HL-60/S4 (cell line): ENCODE data around the gene CACNB2.

ENCODE experiments used
- in situ Hi-C: fragments of 300-500 bp; cut with MboI; formaldehyde crosslinking; loops from 2 replicates; pipeline ENCODE4 v1.14.3; 2022; ENCODE audit warnings: low sequenced_read_pairs

The CACNB2 gene

DNA sequence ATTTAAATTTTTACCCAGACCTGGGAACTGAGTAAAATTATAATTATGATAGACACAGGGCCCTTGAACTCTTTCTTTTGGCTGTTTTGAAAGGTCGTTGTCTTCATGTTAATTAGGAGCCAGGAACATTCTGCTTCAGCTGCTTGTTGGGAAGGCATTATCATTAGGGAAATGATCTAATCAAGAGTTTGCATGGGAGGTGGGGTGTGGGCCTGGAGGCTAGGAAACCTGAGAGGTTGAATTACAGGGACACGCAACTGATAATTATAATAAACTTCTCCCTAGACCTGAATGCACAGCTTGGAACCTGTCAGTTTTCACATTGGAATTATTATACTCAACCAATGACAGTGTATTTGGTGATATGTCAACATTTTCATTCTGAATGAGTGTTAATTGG is 237.7 kb downstream of the CACNB2 start:
- in situ Hi-C loops, result no loop called here

DNA sequence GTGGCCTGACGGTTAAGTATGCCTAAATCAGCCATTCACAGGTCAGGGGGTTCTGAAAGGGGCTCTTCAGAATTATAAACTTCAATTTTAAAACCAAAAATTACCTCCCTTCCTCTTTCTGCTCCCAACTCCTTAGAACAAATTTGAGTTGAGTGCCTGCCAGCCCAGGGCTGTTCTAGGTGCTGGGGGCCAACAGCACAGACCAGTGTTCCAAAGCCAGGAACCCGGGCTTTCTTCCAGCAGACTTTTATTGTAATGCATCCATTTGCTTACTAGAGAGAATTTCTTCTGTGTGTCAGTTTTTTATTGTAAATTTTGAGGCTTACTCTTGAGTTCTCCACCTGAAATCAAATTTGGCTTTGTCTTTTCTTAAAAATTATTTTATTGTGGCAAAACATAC is 238.5 kb downstream of the CACNB2 start:
- in situ Hi-C loops, result no loop called here

DNA sequence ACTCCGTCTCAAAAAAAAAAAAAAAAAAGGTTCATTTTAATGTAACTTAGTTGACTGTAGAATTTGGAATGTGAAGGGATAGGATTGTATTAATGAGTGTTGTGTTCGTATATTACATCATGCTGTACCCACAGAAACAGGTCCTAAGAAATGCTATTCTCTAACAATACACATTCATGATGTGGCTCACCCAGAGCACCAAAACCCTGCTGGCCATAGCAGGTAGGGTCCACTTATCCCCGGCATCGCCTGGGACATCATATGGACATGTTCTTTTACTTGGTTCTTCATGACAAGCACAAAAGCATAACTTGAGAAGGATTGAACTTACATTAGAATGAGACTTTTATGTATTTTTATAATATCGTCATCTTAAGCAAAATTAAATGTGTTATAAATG is 241.5 kb downstream of the CACNB2 start:
- in situ Hi-C loops, result no loop called here

DNA sequence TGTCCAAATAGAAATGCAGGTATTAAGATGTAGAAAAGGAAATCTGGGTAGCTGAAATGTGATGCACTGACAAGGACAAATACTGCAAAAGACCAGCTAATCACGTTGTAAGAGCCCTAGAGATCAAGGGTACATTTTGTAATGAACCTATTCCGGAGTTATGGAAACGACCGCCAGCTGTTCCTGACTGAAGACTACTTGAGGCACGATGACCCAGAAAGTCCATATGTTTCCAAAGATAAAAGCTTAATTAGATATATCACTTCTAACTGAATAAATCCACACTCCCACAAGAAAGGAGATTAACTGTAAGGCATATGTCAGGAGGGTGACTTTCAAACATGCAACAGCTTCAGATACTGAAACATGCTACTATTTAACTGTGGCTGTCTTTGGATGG is 257.7 kb downstream of the CACNB2 start:
- in situ Hi-C loops, result no loop called here

DNA sequence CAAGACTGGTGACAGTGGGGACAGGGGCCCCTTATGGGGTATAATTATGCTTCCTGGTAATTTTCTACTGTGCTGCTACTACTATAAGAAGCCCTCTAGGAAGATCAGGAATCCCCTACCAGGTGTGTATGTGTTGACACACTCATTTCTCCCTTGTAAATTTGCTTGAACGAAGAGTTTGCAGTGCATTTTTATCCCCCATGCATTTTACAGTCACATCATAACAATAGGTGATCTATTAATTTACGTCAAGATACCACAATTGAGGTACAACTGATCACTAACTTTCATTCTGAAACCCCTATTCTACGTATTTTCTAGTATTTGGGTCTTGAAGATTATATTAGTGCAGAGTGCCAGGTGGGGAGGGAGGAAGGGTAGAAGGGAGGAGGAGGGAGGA is 258.9 kb downstream of the CACNB2 start:
- in situ Hi-C loops, result no loop called here

DNA sequence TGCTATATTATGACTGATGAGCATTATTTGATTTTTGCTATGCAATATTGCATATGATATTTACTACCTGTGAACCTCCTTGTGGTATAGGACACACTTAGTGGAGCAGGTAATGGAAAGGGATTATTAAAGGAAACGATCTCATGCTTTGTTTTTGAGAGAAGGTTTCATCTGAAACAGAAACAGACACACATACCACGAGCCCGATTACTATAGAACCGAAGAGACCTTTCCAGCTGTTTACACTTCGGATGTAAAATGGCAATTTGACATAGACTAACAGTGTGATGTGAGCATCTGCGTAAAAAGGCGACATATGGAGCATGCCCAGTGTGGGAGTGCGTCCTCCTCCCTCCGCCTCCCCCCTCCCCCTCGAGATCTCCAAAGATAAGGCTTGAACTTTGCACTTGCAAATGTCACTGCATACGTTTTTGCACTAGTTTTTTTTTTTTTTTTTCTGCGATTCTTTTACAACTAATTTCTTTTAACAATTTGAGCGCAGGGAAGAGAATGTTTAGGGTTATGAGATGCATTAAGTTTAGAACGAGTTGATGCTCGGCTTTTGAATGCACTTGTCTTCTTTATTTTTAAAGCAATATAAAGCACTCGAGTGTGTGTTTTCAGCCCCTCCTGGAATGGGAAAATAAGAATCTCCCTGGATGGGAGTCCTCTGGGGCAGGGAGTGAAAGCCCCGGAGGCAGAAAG is 260.1 kb downstream of the CACNB2 start:
- in situ Hi-C loops, result no loop called here

DNA sequence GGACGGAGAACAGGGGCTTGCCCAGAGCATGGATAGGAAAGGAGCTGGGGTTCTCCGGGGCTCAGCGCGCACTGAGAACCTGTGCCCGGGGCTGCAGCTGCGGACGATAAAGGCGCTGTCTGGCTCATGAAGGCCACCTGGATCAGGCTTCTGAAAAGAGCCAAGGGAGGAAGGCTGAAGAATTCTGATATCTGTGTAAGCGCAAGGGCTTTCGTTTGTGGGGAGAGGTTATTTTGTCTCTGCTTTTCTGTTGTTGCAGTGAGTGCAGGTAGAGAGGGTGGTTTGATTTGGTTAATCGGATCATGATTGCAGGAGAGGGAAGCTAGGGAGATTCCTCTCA is 260.7 kb downstream of the CACNB2 start:
- in situ Hi-C loops, result no loop called here

DNA sequence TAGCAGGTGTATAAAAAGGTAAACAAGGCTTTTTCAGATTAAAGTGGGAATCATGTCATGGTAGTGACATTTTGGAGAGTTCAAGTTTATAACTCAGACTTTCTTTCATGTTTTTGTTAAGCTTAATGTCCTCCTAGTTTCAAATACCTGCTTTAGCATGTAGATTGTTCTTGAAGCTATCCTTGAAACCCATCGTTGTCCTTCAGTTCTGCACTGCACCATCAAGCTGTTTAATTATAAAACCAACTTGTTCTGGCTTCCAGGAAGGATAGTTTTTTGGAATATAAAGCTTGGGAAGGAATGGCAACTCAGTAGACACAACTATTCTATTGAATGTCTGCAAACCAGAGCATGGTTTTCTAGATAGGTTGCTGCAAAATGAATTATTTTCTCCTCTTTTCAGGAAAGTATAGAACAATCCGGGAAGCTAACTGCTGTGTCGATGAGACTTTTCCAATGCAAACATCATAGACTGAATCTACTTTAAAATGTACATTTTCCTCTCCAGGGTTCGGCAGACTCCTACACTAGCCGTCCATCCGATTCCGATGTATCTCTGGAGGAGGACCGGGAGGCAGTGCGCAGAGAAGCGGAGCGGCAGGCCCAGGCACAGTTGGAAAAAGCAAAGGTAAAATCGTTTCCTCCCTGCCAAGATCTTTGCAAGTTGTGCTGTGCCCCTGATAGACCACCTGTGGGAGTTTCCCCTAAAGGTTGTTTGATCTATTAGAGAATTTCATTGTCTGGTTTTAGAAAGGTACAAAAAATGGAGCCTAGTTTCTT is 261.4 kb downstream of the CACNB2 start:
- in situ Hi-C loops, result no loop called here

DNA sequence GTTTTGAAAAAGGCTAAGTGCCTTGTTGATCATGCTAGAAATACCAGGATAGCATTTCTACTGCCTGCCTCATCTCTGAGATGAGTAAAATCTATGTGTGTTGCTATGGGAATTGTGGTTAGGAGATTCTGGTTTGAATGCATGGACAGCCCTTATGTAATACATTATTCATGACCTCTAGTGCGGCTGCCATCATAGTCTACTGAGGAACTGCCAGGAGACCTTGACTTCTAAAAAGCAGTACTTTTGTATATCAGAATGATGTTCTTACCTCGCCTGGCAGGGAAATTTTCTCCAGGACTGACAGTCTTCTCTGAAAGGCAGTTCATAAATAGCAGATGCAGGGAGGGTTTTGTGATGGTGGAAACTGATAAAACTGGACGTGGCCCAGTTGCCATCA is 262.6 kb downstream of the CACNB2 start:
- in situ Hi-C loops, result no loop called here

DNA sequence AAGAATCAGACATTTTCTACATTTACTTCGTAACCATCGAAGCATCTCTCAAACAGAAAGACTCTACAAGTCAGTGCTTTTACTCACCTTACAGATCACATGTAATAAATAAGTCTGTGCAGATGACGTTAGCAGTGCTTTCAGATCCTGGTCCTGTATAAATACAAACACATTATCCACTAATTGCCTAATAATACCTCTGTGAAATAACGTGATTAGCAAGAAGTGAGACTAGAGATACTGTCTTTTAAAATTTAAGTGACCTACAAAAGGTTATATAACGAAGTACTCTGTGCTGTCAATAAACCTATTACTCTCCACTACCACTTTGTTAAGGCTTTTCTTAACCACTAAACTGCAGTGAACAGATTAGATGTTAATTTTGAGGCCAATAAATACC is 264.3 kb downstream of the CACNB2 start:
- in situ Hi-C loops, result no loop called here

DNA sequence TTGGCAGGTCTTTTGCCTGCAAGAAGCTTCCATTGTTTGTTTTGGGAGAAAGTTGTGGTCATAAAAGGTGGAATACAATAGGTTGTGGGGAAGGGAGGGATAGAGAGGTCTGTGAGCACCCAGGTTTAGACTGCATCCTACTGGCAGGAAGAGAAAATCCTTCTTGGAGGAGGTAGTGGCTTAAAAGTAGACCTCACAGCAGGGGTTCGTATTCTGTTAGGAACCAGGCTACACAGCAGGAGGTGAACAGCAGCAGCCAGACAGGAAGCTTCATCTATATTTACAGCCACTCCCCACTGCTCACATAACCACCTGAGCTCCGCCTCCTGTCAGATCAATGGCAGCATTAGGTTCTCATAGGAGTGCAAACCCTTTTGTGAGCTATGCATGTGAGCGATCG is 265.9 kb downstream of the CACNB2 start:
- in situ Hi-C loops, result no loop called here

DNA sequence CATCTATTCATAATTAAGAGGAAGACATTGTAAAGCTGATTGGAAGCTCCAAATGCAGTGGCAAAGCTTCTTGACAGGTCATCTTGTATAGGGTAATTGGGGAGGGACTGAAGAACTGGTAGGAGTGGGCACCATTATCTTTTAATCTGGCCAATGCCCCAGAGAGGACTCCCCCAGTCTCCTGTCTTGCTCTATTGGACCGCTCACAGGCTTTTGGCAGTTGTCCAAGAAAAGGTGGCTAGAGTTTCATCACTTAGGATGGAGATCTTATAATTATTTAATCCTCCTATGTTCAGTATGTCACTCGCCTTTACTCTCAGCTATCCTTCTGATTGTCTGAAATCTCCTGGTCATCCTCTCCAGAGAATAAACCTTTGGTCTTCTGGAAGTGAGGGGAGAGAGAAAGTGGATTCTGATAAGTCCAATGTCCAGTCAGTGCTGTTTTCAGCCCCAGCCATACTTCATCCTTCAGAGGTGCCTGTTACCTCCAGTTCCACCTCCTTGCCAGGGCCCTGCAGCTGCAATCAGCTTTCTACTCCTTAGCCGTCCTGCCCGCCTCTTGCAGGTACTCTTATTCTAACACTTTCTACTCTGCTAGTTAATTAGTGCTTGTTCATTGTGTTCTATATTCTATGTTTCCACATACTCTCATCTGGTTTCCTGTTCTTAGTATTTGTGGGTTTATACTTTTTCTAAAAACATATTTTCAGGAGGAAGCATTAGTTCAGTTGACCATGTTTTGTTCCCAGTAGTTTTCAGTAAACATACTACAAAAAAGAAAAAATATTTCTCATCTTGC is 269.6 kb downstream of the CACNB2 start:
- in situ Hi-C loops, result no loop called here

DNA sequence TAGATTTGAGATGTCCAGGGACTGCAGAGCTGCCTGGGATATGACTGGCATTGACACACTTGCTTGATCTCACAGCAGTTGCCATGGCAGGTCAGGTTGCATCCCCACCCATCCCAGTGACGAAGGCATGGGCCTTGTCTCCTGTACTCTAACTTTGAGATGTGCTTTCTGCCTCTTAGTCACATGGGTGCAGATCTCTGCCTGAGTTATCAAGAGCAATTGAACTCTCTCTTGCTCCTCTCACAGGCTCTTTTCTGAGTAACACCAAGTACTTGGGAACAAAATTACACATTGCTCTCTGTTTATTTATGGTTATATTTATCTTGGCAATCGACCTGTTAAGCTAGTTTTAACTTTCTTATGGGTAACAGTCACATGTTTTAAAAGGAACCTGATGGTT is 273.8 kb downstream of the CACNB2 start:
- in situ Hi-C loops, result no loop called here

DNA sequence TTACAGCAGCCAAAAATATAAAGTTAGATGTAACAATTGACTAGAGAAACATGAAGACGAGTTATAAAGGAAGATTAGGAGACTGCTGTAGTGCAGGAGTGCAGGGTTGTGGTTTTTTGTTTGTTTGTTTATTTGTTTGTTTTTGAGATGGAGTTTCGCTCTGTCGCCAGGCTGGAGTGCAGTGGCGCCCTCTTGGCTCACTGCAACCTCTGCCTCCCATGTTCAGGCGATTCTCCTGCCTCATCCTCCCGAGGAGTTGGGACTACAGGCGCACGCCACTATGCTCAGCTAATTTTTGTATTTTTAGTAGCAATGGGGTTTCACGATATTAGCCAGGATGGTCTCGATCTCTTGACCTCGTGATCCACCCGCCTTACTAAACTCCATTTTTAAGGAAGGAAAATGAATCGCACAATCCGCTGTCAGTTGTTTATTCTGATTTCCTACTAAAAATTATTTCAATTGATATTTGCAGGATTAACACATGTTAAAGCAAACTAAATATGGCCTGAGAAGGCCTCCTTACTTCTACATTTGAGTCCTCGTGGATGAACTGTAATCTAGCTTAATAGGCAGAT is 277.8 kb downstream of the CACNB2 start:
- in situ Hi-C loops, result no loop called here

DNA sequence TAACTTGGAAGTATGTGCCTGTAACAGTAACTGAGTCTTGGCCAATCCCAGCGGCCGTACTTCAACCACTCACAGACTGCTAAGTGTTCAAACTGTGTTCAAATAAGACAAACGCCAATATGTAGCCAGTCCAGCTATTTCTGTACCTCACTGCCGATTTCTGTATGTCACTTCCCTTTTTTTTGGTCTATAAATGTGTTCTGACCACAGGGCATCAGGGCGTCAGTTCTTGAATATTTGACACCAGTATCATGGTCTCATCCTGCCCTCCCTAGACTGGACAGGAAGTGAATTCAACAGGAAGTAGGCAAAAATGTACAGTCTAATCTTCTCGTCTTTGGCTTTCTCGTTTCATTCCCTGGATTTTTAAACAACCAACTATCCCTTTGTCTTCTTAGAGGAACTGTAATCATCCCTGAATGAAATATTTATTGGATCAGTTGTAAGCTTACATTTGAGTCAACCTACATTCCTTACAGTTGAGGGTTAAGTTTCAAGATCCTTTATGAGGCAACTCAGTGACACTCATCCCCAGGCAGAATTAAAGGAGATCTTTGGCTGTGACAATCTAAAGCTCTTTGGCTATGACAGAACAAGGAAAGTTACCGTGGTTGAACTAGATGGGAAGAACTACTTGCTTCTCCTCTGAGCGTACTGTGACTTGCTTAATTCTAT is 278.5 kb downstream of the CACNB2 start:
- in situ Hi-C loops, result no loop called here

DNA sequence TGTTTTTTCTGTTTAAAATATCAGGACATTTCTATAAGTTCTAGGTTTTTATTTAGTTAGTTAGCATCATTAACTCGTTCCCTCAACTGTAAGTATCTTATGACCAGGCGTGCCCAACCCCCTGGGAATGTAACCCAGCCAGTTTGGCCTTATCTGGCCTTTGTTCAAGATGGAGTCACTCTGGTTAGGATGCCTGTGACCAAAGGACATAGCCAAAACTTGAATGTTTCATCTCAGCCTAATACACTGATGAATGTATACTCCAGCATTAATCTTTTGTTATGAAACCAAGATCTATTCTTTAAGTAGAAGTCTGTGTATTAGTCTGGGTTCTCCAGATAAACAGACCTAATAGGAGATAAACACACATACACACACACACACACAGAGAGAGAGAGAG is 279.7 kb downstream of the CACNB2 start:
- in situ Hi-C loops, result no loop called here

DNA sequence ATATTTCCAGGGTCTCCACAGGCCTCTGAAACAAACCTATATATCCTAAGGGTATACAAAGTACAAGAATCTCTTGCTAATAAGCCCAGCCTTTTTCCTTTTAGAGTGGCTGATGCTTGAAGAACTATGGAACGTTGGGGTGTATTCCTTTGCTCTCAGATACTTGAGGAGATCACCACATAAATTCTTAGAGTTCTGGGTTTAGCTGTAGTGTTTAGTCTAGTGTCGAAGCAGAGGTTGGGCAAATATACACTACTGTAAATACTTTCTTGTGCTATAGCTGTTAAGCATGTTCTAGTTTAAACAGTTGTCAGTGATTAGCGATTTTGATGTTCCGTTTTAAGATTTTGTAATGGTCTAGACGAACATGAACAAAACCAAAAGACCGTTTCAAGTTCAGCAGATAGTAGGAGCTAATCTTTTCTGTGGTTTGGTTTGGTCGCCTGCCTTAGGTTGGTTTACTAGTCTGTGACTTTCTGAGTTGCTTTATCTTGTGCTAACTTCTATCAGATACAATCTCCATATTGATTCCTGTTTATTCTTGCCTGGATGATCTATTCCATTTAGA is 281.6 kb downstream of the CACNB2 start:
- in situ Hi-C loops, result no loop called here

DNA sequence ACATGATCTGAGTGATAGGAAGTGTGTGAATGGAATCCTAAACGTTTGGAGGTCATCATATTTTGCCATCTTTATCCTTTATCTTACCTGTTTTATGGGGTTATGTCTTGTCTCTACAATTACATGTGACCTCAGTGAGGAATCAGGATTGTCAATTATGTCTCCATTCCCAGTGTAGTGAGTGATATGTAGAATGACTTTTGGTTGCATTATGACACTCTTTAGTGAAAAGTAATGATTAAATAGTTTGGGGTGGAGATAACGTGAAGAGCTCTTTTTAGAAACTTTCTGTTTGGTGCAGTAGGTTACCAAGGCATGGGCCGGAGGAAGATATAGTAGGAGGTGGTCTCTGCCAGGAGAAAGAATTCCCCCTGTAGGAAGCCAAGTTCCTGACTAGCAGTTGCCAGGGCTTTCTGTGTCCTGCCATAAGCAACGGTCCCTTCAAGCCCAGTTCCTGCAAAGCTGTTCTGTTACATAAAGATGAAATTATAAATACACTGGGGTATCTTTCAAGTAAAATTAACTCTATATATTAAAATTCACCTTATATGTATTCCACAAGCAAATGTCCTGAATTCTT is 282.9 kb downstream of the CACNB2 start:
- in situ Hi-C loops, result no loop called here

DNA sequence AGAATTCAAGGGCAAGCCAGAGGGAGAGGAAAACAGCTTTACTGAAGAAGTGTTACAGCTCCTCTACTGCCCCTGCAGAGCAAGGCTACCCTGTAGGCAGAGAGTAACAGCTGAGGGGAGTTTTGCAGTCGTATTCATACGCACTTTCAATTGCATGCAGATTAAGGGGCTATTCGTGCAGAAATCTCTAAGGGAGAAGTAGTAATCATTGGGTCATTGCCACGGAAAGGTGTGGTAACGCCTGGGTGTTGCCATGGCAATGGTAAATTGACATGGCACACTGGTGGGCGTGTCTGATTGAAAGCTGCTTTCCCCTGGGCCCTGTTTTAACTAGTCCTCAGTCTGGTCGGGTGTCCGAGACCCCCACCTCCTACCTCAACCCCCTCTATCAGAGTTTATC is 284.0 kb downstream of the CACNB2 start:
- in situ Hi-C loops, result no loop called here

DNA sequence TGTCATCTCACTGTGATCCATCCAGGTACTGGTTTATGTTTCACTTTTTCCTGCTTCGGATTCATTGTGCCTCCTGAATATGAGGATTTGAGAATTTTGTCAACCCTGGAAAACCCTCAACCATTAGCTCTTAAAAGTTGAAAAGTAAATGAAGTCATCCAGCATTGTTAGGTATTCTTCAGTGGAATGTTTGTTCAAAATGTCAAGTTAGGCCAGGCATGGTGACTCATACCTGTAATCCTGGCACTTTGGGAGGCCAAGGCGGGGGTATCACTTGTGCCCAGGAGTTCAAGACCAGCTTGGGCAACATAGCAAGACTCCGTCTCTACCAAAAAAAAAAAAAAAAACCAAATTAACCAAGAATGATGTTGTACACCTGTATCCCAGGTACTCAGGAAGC is 289.1 kb downstream of the CACNB2 start:
- in situ Hi-C loops, result no loop called here
